WTC11 (cell line): Measurements from ENCODE around the gene GARNL3. TPM values are rescaled to one million over a fixed set of nuclear protein-coding genes. Genes with fewer than 3 reads are reported as not detected.

Experiments used
- ATAC-seq: fragments of 200-7000 bp; cut with Tn5 transposase; 2 replicates; pipeline ENCODE4 v1.10.0; 2021; ENCODE audit warnings: mild to moderate bottlenecking, moderate library complexity
- CTCF ChIA-PET: fragments of 300-600 bp; sonication (Branson Sonifier 250); formaldehyde crosslinking; loops from one replicate; lab custom pipeline; 2021; ENCODE audit warnings: antibody characterized with exemption; lab: Charles Lee
- POLR2A ChIA-PET: fragments of 350-600 bp; sonication (Branson Sonifier 250); formaldehyde crosslinking; loops from one replicate; lab custom pipeline; 2021; ENCODE audit warnings: antibody characterized with exemption; lab: Charles Lee
- DNase-seq: peaks from one replicate; pipeline ENCODE4 v3.0.0; 2021; ENCODE audit warnings: low spot score
- H3K27ac Mint-ChIP-seq: 2 replicates; pipeline ENCODE4 v1.8.0; 2021; ENCODE audit warnings: mixed read lengths
- H3K27me3 Mint-ChIP-seq: 2 replicates; pipeline ENCODE4 v1.8.0; 2021; ENCODE audit warnings: low read depth, mild to moderate bottlenecking, moderate library complexity, mixed read lengths
- H3K36me3 Mint-ChIP-seq: 2 replicates; pipeline ENCODE4 v1.8.0; 2021; ENCODE audit warnings: mixed read lengths
- H3K4me1 Mint-ChIP-seq: 2 replicates; pipeline ENCODE4 v1.8.0; 2022; ENCODE audit warnings: mixed read lengths
- H3K4me3 Mint-ChIP-seq: 2 replicates; pipeline ENCODE4 v1.8.0; 2021; ENCODE audit warnings: mild to moderate bottlenecking, moderate library complexity, mixed read lengths
- H3K9me3 Mint-ChIP-seq: 2 replicates; pipeline ENCODE4 v1.8.0; 2021; ENCODE audit warnings: mixed read lengths
- ATF1 ChIP-seq: sonication (generic); formaldehyde crosslinking; IDR thresholded peaks from 2 replicates; pipeline ENCODE4 v1.8.1; 2023; ENCODE audit warnings: mild to moderate bottlenecking, moderate library complexity, missing genetic modification reagents
- CBFB ChIP-seq: sonication (generic); formaldehyde crosslinking; IDR thresholded peaks from 2 replicates; pipeline ENCODE4 v1.8.1; 2022; ENCODE audit warnings: mild to moderate bottlenecking, low read depth, missing genetic modification reagents
- ETV6 ChIP-seq: sonication (generic); formaldehyde crosslinking; IDR thresholded peaks from 2 replicates; pipeline ENCODE4 v1.8.1; 2022; ENCODE audit warnings: mild to moderate bottlenecking, missing genetic modification reagents
- FOXK1 ChIP-seq: sonication (generic); formaldehyde crosslinking; IDR thresholded peaks from 2 replicates; pipeline ENCODE4 v1.8.0; 2022; ENCODE audit warnings: mild to moderate bottlenecking, moderate library complexity, missing genetic modification reagents
- IRF1 ChIP-seq: sonication (generic); formaldehyde crosslinking; IDR thresholded peaks from 2 replicates; pipeline ENCODE4 v1.8.0; 2023; ENCODE audit warnings: missing genetic modification reagents
- JUN ChIP-seq: sonication (generic); formaldehyde crosslinking; IDR thresholded peaks from 2 replicates; pipeline ENCODE4 v1.8.0; 2023; ENCODE audit warnings: mild to moderate bottlenecking, missing genetic modification reagents
- MYBL2 ChIP-seq: sonication (generic); formaldehyde crosslinking; IDR thresholded peaks from 2 replicates; pipeline ENCODE4 v1.8.1; 2023; ENCODE audit warnings: mild to moderate bottlenecking, moderate library complexity, missing genetic modification reagents
- NR1H2 ChIP-seq: sonication (generic); formaldehyde crosslinking; IDR thresholded peaks from 2 replicates; pipeline ENCODE4 v1.9.0; 2021; ENCODE audit warnings: mild to moderate bottlenecking, moderate library complexity, missing genetic modification reagents
- NR2C2 ChIP-seq: sonication (generic); formaldehyde crosslinking; IDR thresholded peaks from 2 replicates; pipeline ENCODE4 v1.8.0; 2022; ENCODE audit warnings: mild to moderate bottlenecking, missing genetic modification reagents
- RELA ChIP-seq: sonication (generic); formaldehyde crosslinking; IDR thresholded peaks from 2 replicates; pipeline ENCODE4 v1.8.1; 2022; ENCODE audit warnings: missing genetic modification reagents, mild to moderate bottlenecking, borderline replicate concordance
- TEAD1 ChIP-seq: sonication (generic); formaldehyde crosslinking; IDR thresholded peaks from 2 replicates; pipeline ENCODE4 v1.8.0; 2022; ENCODE audit warnings: mild to moderate bottlenecking, missing genetic modification reagents
- TEAD4 ChIP-seq: sonication (generic); formaldehyde crosslinking; IDR thresholded peaks from 2 replicates; pipeline ENCODE4 v1.8.0; 2022; ENCODE audit warnings: mild to moderate bottlenecking, missing genetic modification reagents
- ZBTB43 ChIP-seq: sonication (generic); formaldehyde crosslinking; IDR thresholded peaks from 2 replicates; pipeline ENCODE4 v1.8.1; 2023; ENCODE audit warnings: mild to moderate bottlenecking, missing genetic modification reagents
- ZNF263 ChIP-seq: sonication (generic); formaldehyde crosslinking; IDR thresholded peaks from 2 replicates; pipeline ENCODE4 v1.8.1; 2022; ENCODE audit warnings: low read depth, mild to moderate bottlenecking, moderate library complexity, missing genetic modification reagents
- total RNA-seq: library from RNA; stranded (reverse); gene quantifications from 3 replicates; pipeline ENCODE4 v1.2.3, GENCODE V29; 2021
- TF ChIP-seq, protein P1 (sequence below): fragments of 250-450 bp; sonication (Bioruptor Pico); IDR thresholded peaks from 2 replicates; pipeline ENCODE4 v1.8.0; 2021; ENCODE audit warnings: mild to moderate bottlenecking
- TF ChIP-seq, protein P2 (sequence below): fragments of 250-450 bp; sonication (Bioruptor Pico); IDR thresholded peaks from 2 replicates; pipeline ENCODE4 v1.9.0; 2021; ENCODE audit warnings: mild to moderate bottlenecking, borderline replicate concordance

GARNL3 gene
- total RNA-seq, 1 experiment from 2014 or later = 17.8 TPM

- TF ChIP-seq ZBTB43 (CRISPR knock-in tag) (no peak), RELA (CRISPR knock-in tag) (no peak), TEAD4 (CRISPR knock-in tag) (no peak), NR2C2 (CRISPR knock-in tag) (no peak), MYBL2 (CRISPR knock-in tag) (no peak), IRF1 (CRISPR knock-in tag) (no peak), NR1H2 (CRISPR knock-in tag) (no peak), ATF1 (CRISPR knock-in tag) (no peak)
These were observed 43.2 kb downstream of the GARNL3 start (continued) for GRCh38 chr9:127307802-127308201.

DNA sequence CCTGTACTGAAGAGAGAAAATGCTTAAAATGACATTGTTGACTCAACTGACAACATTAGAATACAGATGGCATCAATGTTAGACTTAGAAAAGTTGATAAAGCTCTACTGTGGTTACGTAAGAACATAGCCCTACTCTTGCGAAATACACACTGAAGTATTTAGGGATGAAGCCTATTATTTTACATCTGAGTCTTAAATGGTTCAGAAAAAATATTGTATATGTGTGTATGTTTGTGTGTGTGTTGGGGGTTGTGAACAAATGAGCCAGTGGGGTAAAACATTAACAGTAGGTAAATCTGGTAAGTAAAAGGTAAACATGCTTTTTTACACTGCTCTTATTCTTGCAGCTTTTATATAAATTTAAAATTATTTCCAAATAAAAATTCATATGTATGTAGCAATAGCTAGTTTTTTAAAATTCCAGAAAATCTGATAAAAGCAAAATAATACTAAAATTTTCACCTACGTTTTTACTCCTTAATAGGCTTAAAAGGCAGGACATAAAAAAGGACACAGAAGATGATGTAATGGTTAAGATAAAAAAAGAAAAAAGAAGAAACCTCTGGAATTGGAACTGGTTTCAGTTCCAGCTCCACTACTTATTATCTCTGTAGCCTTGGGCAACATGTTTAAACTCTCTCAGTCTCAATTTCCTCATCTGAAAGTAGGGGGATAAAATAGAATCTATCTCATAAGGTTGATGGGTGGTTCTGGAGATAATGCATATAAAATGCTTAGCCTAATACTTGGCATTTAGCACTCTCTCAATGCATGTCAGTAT is 44.3 kb downstream of the GARNL3 start:
- POLR2A ChIA-PET = interaction anchor here (0.6 kb wide), 1 partner anchor 118 kb away, joined by 5 read pairs; no protein-coding TSS in a partner anchor
- Mint-ChIP-seq H3K27me3 (no peaks in the 10 kb centered on the region), H3K4me3 (no peak overlapping the region), H3K27ac (no peak overlapping the region), H3K9me3 (no peaks in the 10 kb centered on the region), H3K4me1 (peaks cover 6% of the 10 kb centered on the region), H3K36me3 (no peaks in the 10 kb centered on the region)
- ATAC-seq = no peak
- DNase-seq = no peak
- CTCF ChIA-PET = interaction anchor here (1.4 to 1.9 kb wide), 3 partner anchors 85 to 98 kb away, joined by 3 to 9 read pairs (median 4); partner anchors contain the start of gene SLC2A8
- TF ChIP-seq ETV6 (CRISPR knock-in tag) = no peak
- no peak for TF ChIP-seq ZNF263
- TF ChIP-seq FOXK1 (CRISPR knock-in tag) = no peak
- TF ChIP-seq, protein P1, sequence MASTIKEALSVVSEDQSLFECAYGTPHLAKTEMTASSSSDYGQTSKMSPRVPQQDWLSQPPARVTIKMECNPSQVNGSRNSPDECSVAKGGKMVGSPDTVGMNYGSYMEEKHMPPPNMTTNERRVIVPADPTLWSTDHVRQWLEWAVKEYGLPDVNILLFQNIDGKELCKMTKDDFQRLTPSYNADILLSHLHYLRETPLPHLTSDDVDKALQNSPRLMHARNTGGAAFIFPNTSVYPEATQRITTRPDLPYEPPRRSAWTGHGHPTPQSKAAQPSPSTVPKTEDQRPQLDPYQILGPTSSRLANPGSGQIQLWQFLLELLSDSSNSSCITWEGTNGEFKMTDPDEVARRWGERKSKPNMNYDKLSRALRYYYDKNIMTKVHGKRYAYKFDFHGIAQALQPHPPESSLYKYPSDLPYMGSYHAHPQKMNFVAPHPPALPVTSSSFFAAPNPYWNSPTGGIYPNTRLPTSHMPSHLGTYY (CRISPR knock-in tag) = no peak

DNA sequence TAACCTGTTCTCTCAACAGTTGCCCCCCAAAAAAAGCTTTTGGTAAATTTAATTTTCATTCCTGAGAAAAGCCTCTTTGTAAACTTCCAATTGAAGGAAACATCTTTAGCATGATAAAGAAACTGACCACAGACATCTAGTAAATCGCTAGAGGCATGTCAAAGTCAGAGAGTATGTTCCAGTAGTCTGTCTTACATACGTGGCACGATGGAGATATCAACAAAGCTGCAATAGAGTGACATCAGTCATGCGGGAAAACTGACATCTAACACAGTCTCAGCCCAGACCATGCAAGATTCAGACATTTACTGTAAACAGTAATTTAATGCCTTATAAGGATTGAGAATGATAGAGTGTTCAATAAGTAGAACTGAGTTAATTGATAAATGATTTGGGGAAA is 45.1 kb downstream of the GARNL3 start:
- Mint-ChIP-seq H3K27me3 (no peaks in the 10 kb centered on the region), H3K27ac (no peak overlapping the region), H3K9me3 (no peaks in the 10 kb centered on the region), H3K4me1 (peaks cover 6% of the 10 kb centered on the region), H3K4me3 (no peak overlapping the region), H3K36me3 (no peaks in the 10 kb centered on the region)
- CTCF ChIA-PET = interaction anchor here (1.1 to 1.9 kb wide), 4 partner anchors 85 to 99 kb away, joined by 3 to 9 read pairs (median 4); partner anchors contain the start of gene SLC2A8
- DNase-seq = no peak
- TF ChIP-seq CBFB (no peak), TEAD1 (CRISPR knock-in tag) (no peak), JUN (CRISPR knock-in tag) (no peak)
- TF ChIP-seq, protein P2, sequence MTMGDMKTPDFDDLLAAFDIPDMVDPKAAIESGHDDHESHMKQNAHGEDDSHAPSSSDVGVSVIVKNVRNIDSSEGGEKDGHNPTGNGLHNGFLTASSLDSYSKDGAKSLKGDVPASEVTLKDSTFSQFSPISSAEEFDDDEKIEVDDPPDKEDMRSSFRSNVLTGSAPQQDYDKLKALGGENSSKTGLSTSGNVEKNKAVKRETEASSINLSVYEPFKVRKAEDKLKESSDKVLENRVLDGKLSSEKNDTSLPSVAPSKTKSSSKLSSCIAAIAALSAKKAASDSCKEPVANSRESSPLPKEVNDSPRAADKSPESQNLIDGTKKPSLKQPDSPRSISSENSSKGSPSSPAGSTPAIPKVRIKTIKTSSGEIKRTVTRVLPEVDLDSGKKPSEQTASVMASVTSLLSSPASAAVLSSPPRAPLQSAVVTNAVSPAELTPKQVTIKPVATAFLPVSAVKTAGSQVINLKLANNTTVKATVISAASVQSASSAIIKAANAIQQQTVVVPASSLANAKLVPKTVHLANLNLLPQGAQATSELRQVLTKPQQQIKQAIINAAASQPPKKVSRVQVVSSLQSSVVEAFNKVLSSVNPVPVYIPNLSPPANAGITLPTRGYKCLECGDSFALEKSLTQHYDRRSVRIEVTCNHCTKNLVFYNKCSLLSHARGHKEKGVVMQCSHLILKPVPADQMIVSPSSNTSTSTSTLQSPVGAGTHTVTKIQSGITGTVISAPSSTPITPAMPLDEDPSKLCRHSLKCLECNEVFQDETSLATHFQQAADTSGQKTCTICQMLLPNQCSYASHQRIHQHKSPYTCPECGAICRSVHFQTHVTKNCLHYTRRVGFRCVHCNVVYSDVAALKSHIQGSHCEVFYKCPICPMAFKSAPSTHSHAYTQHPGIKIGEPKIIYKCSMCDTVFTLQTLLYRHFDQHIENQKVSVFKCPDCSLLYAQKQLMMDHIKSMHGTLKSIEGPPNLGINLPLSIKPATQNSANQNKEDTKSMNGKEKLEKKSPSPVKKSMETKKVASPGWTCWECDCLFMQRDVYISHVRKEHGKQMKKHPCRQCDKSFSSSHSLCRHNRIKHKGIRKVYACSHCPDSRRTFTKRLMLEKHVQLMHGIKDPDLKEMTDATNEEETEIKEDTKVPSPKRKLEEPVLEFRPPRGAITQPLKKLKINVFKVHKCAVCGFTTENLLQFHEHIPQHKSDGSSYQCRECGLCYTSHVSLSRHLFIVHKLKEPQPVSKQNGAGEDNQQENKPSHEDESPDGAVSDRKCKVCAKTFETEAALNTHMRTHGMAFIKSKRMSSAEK (CRISPR knock-in tag) = no peak
- POLR2A ChIA-PET = no interaction called here
- ATAC-seq = no peak
